Smooth muscle cell (in vitro differentiated cells): Measurements from ENCODE around the gene RNF223. TPM values are rescaled to one million over a fixed set of nuclear protein-coding genes. Genes with fewer than 3 reads are reported as not detected.

ENCODE experiments used
- DNase-seq: peaks from one replicate; lab custom pipeline; 2025; ENCODE audit not compliant: unreplicated experiment; lab: John Stamatoyannopoulos, UW
- H2AFZ ChIP-seq: fragments of 200-600 bp; sonication (generic); 2 replicates; pipeline ENCODE4 v1.6.0; 2016; ENCODE audit warnings: antibody characterized with exemption, low read depth, mild to moderate bottlenecking
- H3F3A ChIP-seq: fragments of 200-600 bp; sonication (generic); 2 replicates; pipeline ENCODE4 v1.6.0; 2017; ENCODE audit warnings: antibody characterized with exemption, low read depth
- H3K27ac ChIP-seq: fragments of 200-600 bp; sonication (generic); 2 replicates; pipeline ENCODE4 v1.5.1; 2016; ENCODE audit warnings: low read depth, mild to moderate bottlenecking
- H3K27me3 ChIP-seq: fragments of 200-600 bp; sonication (generic); 2 replicates; pipeline ENCODE4 v1.6.1; 2016; ENCODE audit warnings: low read depth, mild to moderate bottlenecking
- H3K36me3 ChIP-seq: fragments of 200-600 bp; sonication (generic); 2 replicates; pipeline ENCODE4 v1.5.1; 2016; ENCODE audit warnings: low read depth
- H3K4me1 ChIP-seq: fragments of 200-600 bp; sonication (generic); 2 replicates; pipeline ENCODE4 v1.5.1; 2016; ENCODE audit warnings: low read depth
- H3K4me2 ChIP-seq: fragments of 200-600 bp; sonication (generic); 2 replicates; pipeline ENCODE4 v1.6.0; 2016; ENCODE audit warnings: mild to moderate bottlenecking
- H3K4me3 ChIP-seq: fragments of 200-600 bp; sonication (generic); 2 replicates; pipeline ENCODE4 v1.5.1; 2016; ENCODE audit warnings: mild to moderate bottlenecking
- H3K79me2 ChIP-seq: fragments of 200-600 bp; sonication (generic); 2 replicates; pipeline ENCODE4 v1.6.0; 2016; ENCODE audit warnings: low read depth, mild to moderate bottlenecking
- H3K9ac ChIP-seq: fragments of 200-600 bp; sonication (generic); 2 replicates; pipeline ENCODE4 v1.6.0; 2016; ENCODE audit warnings: low read depth
- H3K9me3 ChIP-seq: fragments of 200-600 bp; sonication (generic); replicated peaks from 2 replicates; pipeline ENCODE4 v1.5.1; 2016; ENCODE audit warnings: low read depth
- H4K20me1 ChIP-seq: fragments of 200-600 bp; sonication (generic); 2 replicates; pipeline ENCODE4 v1.6.0; 2016; ENCODE audit warnings: low read depth
- WGBS: methylation state at CpG from one replicate; pipeline ENCODE4 v1.1.7; 2016; ENCODE audit warnings: low lambda C conversion rate; 5-methylcytosine and 5-hydroxymethylcytosine counted together
- polyA plus RNA-seq: library from polyadenylated mRNA; unstranded; fragments of >200 nt; fragmentation: Nextera tagmentation; extraction: Ambion mirVana; gene quantifications from 2 replicates; pipeline ENCODE4 v1.2.1, GENCODE V29; 2016
- total RNA-seq: library from RNA; depleted of rRNA; stranded (reverse); fragments of >200 nt; gene quantifications from 2 replicates; pipeline ENCODE4 v1.2.3, GENCODE V29; 2014
- TF ChIP-seq, protein P1 (sequence below): fragments of 200-600 bp; sonication (generic); IDR thresholded peaks from 2 replicates; pipeline ENCODE4 v1.5.1; 2017; ENCODE audit warnings: borderline replicate concordance, mild to moderate bottlenecking, antibody characterized with exemption; ENCODE audit not compliant: insufficient read depth, poor library complexity, severe bottlenecking

RNF223 gene
- total and polyA plus RNA-seq, 2 experiments from 2014 or later, result 1.6 to 4.3 TPM

DNA sequence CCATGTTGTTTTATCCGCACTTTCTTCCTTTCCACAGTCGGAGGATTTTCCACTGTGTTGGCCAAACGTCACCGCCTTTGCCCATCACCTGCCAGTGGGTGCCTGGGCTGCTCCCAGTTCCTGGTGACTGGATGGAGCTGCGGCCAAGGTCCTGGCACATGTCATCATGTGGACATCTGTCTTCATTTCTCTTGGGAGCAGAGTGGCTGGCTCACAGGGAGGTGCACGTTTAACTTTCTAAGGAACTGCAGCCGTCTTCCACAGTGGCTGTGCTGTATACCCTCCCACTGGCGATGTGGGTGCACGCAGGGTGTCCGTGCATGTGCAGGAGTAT lies 19.5 kb upstream of the RNF223 start:
- H3K36me3 ChIP-seq, result no peaks in the 10 kb centered on the region
- H3K4me3 ChIP-seq, result no peak overlapping the region
- no peaks in the 10 kb centered on the region for H3K79me2 ChIP-seq
- no peaks in the 10 kb centered on the region for H3F3A ChIP-seq
- H3K4me1 ChIP-seq, result no peaks in the 10 kb centered on the region
- H3K27ac ChIP-seq, result no peak overlapping the region
- no peak for DNase-seq
- TF ChIP-seq, protein P1, sequence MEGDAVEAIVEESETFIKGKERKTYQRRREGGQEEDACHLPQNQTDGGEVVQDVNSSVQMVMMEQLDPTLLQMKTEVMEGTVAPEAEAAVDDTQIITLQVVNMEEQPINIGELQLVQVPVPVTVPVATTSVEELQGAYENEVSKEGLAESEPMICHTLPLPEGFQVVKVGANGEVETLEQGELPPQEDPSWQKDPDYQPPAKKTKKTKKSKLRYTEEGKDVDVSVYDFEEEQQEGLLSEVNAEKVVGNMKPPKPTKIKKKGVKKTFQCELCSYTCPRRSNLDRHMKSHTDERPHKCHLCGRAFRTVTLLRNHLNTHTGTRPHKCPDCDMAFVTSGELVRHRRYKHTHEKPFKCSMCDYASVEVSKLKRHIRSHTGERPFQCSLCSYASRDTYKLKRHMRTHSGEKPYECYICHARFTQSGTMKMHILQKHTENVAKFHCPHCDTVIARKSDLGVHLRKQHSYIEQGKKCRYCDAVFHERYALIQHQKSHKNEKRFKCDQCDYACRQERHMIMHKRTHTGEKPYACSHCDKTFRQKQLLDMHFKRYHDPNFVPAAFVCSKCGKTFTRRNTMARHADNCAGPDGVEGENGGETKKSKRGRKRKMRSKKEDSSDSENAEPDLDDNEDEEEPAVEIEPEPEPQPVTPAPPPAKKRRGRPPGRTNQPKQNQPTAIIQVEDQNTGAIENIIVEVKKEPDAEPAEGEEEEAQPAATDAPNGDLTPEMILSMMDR, result no peak
- WGBS, result 98% methylated on average over 10 of the region's 10 CpGs
- no peaks in the 10 kb centered on the region for H3K27me3 ChIP-seq
- H3K9me3 ChIP-seq, result no peaks in the 10 kb centered on the region
- no peak overlapping the region for H3K9ac ChIP-seq
- H4K20me1 ChIP-seq, result no peaks in the 10 kb centered on the region
- H2AFZ ChIP-seq, result no peak overlapping the region
- no peak overlapping the region for H3K4me2 ChIP-seq

DNA sequence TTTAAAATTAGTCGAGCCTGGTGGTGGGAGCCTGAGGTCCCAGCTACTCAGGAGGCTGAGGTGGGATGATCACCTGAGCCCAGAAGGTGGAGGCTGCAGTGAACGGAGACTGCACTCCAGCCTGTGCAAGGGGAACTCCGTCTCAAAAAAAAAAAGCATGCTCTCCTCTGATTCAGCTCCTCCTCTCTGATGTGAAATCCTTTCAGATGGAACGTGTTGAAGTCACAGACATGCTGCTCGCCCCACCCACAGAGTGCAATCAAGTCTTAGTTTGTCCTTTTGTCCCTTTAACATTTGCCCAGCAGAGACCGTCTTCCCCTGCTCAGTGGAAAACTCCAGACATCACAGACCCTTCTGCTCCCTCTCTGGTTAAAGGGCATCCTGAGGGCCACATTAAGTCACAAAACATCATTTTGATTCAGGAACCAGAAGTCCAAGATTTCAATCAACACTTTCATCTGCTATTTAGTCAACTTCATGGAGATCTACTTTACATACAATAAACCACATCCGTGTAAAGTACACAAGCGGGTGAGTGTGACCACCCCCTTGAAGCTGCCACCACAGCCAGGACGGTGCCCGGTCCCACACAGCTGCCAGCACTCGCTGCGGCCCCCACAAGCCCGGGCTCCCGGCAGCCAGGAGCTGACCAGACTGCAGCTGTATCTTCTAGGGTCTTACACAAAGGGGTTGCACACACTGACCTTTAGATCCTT lies 18.9 kb upstream of the RNF223 start:
- Histone ChIP-seq H4K20me1 (no peaks in the 10 kb centered on the region), H3K79me2 (no peaks in the 10 kb centered on the region), H3K9ac (no peak overlapping the region), H3K27ac (no peak overlapping the region), H3K9me3 (no peaks in the 10 kb centered on the region), H3K4me1 (no peaks in the 10 kb centered on the region), H3K4me3 (no peak overlapping the region), H3K27me3 (no peaks in the 10 kb centered on the region), H2AFZ (no peak overlapping the region), H3K36me3 (no peaks in the 10 kb centered on the region), H3K4me2 (no peak overlapping the region), H3F3A (no peaks in the 10 kb centered on the region)
- TF ChIP-seq, protein P1, result no peak
- DNase-seq, result no peak
- 89% methylated on average over 14 of the region's 14 CpGs for WGBS

DNA sequence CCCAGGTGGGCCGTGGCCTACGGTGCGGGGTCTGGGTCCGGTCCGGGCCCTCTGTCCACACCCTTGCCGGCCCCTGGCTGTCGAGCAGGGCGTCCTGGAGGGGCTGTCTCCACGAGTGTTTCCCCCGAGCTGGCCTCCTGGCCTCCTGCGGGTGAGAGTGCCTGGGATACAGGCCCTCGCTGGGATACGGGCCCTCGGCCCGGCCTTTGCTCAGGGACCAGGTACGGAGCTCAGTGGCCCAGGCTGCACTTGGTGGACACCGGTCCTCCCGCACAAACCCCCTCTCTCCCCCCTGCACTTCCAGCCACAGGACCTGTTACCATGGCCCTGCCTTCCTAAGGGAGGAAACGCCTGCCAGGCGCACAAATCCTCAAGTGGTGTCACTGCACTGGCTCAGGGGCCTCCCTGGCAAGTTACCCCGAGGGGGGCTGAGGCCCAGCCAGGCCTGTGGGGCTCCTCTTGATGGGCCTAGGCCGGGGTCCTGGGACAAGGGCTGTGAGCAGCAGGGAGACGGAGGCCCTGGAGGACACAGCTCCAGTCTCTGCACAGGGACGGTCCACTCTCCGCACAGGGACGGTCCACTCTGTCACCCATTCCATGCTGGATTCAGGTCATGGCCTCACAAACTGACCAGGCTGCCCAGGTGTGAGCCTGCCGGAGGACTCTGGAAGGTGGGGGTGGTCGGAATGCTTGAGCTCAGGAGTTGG lies 18.2 kb upstream of the RNF223 start:
- Histone ChIP-seq H3K4me3 (no peak overlapping the region), H3K9me3 (no peaks in the 10 kb centered on the region), H3K4me1 (no peaks in the 10 kb centered on the region), H3K79me2 (no peaks in the 10 kb centered on the region), H3K4me2 (no peak overlapping the region), H4K20me1 (no peaks in the 10 kb centered on the region), H3K9ac (no peak overlapping the region), H3F3A (no peaks in the 10 kb centered on the region), H2AFZ (no peak overlapping the region), H3K36me3 (no peaks in the 10 kb centered on the region), H3K27me3 (no peaks in the 10 kb centered on the region), H3K27ac (no peak overlapping the region)
- 99% methylated on average over 27 of the region's 28 CpGs for WGBS
- DNase-seq, result no peak
- TF ChIP-seq, protein P1, result no peak
